Left lung (tissue), 10 donors: ENCODE results near the gene SERINC1. TPM values are rescaled to one million over a fixed set of nuclear protein-coding genes. Genes with fewer than 3 reads are reported as not detected.
"Not testable (repeated sequence)": the region's sequence is repeated elsewhere in the genome, so short reads cannot be mapped to it uniquely, and the experiment has no call there.

ENCODE experiments used
- ATAC-seq: fragments of 200-7000 bp; cut with Tn5 transposase; one replicate; pipeline ENCODE4 v1.9.1; 2020; ENCODE audit warnings: moderate library complexity
- DNase-seq, 4 donors: peaks; one replicate each; pipeline ENCODE4 v3.0.0-alpha.2; 2013 to 2020
- H3K27ac ChIP-seq, 2 donors: fragments of 200-600 bp; sonication (generic) in 1 of 2; one replicate each; pipeline versions ENCODE4 v1.5.0 to v1.8.0; 2020 to 2021
- H3K27me3 ChIP-seq, 2 donors: fragments of 200-600 bp; sonication (generic) in 1 of 2; one replicate each; pipeline versions ENCODE4 v1.5.0 to v1.8.0; 2020 to 2021
- H3K36me3 ChIP-seq, 2 donors: fragments of 200-600 bp; sonication (generic) in 1 of 2; one replicate each; pipeline versions ENCODE4 v1.5.0 to v1.8.0; 2020 to 2021
- H3K4me1 ChIP-seq, 2 donors: fragments of 200-600 bp; one replicate each; pipeline ENCODE4 v1.8.0; 2021
- H3K4me3 ChIP-seq, 2 donors: fragments of 200-600 bp; sonication (generic) in 1 of 2; one replicate each; pipeline versions ENCODE4 v1.5.0 to v1.8.0; 2020 to 2021; ENCODE audit warnings: mild to moderate bottlenecking in 1 of 2
- H3K9me3 ChIP-seq, 2 donors: fragments of 200-600 bp; sonication (generic) in 1 of 2; one replicate each; pipeline versions ENCODE4 v1.5.0 to v1.8.0; 2020 to 2021
- CTCF ChIP-seq, 2 donors: fragments of 200-600 bp; sonication (generic) in 1 of 2; IDR thresholded peaks; one replicate each; pipeline versions ENCODE4 v1.5.0 to v1.8.0; 2021; ENCODE audit warnings: antibody characterized with exemption in 2 of 2
- intact Hi-C, 2 donors: fragments of 100-400 bp; cut with DNase I; formaldehyde crosslinking; loops; one replicate each; pipeline versions ENCODE4 v1.11.2 to v1.14.2; 2022
- polyA plus RNA-seq, 6 donors: library from polyadenylated mRNA; unstranded; fragments of 120-200 nt; gene quantifications; one replicate each; pipeline ENCODE4 v1.2.1, GENCODE V29; 2013; ENCODE audit not compliant: insufficient read length in 6 of 6
- total RNA-seq, 2 donors: library from RNA; stranded (reverse); fragmentation: NEBNext Ultra II Directional; extraction: Animal tissue kit (Norgen Biotek cat#: 25700); gene quantifications; one replicate each; pipeline ENCODE4 v1.2.1, GENCODE V29; 2021
- donor health status: DM: no; HTN: yes; CAD: no.
- donor health status: DM: no; HTN: no; CAD: no.

Gene SERINC1
- total and polyA plus RNA-seq, 8 donors: 149 to 190 (median 168) TPM

- intact Hi-C loops: no loop called here
- H3K27me3 ChIP-seq: no peaks in the 10 kb centered on the region
- no peak for TF ChIP-seq CTCF (IDR thresholded peaks at IDR 0.05)
- DNase-seq (no peak), ATAC-seq (no peak)
- H3K36me3 ChIP-seq: no peaks in the 10 kb centered on the region
- H3K27ac ChIP-seq: no peak overlapping the region
- no peaks in the 10 kb centered on the region for H3K9me3 ChIP-seq
- H3K4me3 ChIP-seq: no peak overlapping the region
- no peaks in the 10 kb centered on the region for H3K4me1 ChIP-seq
Measured at GRCh38 chr6:122482750-122483080, 11.1 kb upstream of the SERINC1 start.

GRCh38 chr6:122476131-122476530 lies 4.5 kb upstream of the SERINC1 start:
- Histone ChIP-seq H3K4me3 (no peak overlapping the region), H3K27ac (no peak overlapping the region), H3K27me3 (no peaks in the 10 kb centered on the region), H3K9me3 (no peaks in the 10 kb centered on the region), H3K4me1 (peaks cover 4 to 9% of the 10 kb centered on the region in 2 donors), H3K36me3 (no peaks in the 10 kb centered on the region)
- intact Hi-C loops: no loop called here
- ATAC-seq (no peak), DNase-seq (peak in 1 of 4 donors; percentile 14)
- peak; percentile 24 to 25 for TF ChIP-seq CTCF (IDR thresholded peaks at IDR 0.05)

GRCh38 chr6:122472022-122472340 lies 374 bp upstream of the SERINC1 start:
- H3K27me3 ChIP-seq: no peaks in the 10 kb centered on the region
- peak overlapping the region; percentile 94 to 97 for H3K27ac ChIP-seq
- intact Hi-C loops: no loop called here
- H3K4me3 ChIP-seq: peak overlapping the region; percentile 87 to 95
- no peak for TF ChIP-seq CTCF (IDR thresholded peaks at IDR 0.05)
- H3K36me3 ChIP-seq: no peaks in the 10 kb centered on the region
- H3K9me3 ChIP-seq: no peaks in the 10 kb centered on the region
- DNase-seq (no peak), ATAC-seq (peak; percentile 59)
- peaks cover 4 to 33% of the 10 kb centered on the region in 2 donors for H3K4me1 ChIP-seq

- H3K27ac ChIP-seq: no peak overlapping the region
- no peak for DNase-seq
- H3K27me3 ChIP-seq: no peaks in the 10 kb centered on the region
- peaks cover 0 to 16% of the 10 kb centered on the region in 2 donors for H3K36me3 ChIP-seq
- H3K4me3 ChIP-seq: no peak overlapping the region
- no peak for TF ChIP-seq CTCF (IDR thresholded peaks at IDR 0.05)
- ATAC-seq: no peak
- intact Hi-C loops: no loop called here
- no peaks in the 10 kb centered on the region for H3K9me3 ChIP-seq
- H3K4me1 ChIP-seq: peaks cover 10 to 57% of the 10 kb centered on the region in 2 donors
Measured at GRCh38 chr6:122461885-122462284, 9.7 kb downstream of the SERINC1 start.

- H3K27ac ChIP-seq, H3K27me3 ChIP-seq, DNase-seq, ATAC-seq, intact Hi-C loops, H3K4me3 ChIP-seq, H3K9me3 ChIP-seq: not testable (repeated sequence)
- peaks cover 10 to 39% of the 10 kb centered on the region in 2 donors for H3K4me1 ChIP-seq
- peaks cover 0 to 30% of the 10 kb centered on the region in 2 donors for H3K36me3 ChIP-seq
Measured at GRCh38 chr6:122459865-122460416, 11.7 kb downstream of the SERINC1 start.

GRCh38 chr6:122459240-122459639 lies 12.4 kb downstream of the SERINC1 start:
- intact Hi-C loops: no loop called here
- Histone ChIP-seq H3K4me3 (no peak overlapping the region), H3K4me1 (peaks cover 10 to 37% of the 10 kb centered on the region in 2 donors), H3K27me3 (no peaks in the 10 kb centered on the region), H3K9me3 (no peaks in the 10 kb centered on the region), H3K27ac (no peak overlapping the region), H3K36me3 (peaks cover 0 to 37% of the 10 kb centered on the region in 2 donors)
- ATAC-seq: peak; percentile 41
- peak in 1 of 4 donors; percentile 9 for DNase-seq
- no peak for TF ChIP-seq CTCF (IDR thresholded peaks at IDR 0.05)
